CD4-positive, CD25-positive, alpha-beta regulatory T cell (primary cell): Measurements from ENCODE around the gene GRM5. TPM values are rescaled to one million over a fixed set of nuclear protein-coding genes. Genes with fewer than 3 reads are reported as not detected.
"Not testable (repeated sequence)": the region's sequence is repeated elsewhere in the genome, so short reads cannot be mapped to it uniquely, and the experiment has no call there.

Source experiments
- ATAC-seq, 2 donors: fragments of 150-1000 bp; cut with Tn5 transposase; one replicate each; pipeline ENCODE4 v1.10.0; 2021; ENCODE audit warnings: low read depth in 2 of 2, moderate number of reproducible peaks in 2 of 2, moderate library complexity in 1 of 2
- DNase-seq, 3 donors: peaks; one replicate each; pipeline versions ENCODE4 v3.0.0 to v3.0.0-alpha.2; 2012 to 2022; ENCODE audit warnings: mixed read lengths in 1 of 3
- H3K27ac ChIP-seq: one replicate; pipeline ENCODE4 v1.7.0; 2013; ENCODE audit warnings: mild to moderate bottlenecking, low read length; ENCODE audit not compliant: insufficient read depth, poor library complexity, severe bottlenecking
- H3K27me3 ChIP-seq: one replicate; pipeline ENCODE4 v1.7.0; 2013; ENCODE audit warnings: low read length; ENCODE audit not compliant: control insufficient read depth, insufficient read depth
- H3K36me3 ChIP-seq: one replicate; pipeline ENCODE4 v1.7.0; 2013; ENCODE audit warnings: mild to moderate bottlenecking, low read length, moderate library complexity; ENCODE audit not compliant: control insufficient read depth, insufficient read depth
- H3K4me1 ChIP-seq: 2 replicates; pipeline ENCODE4 v1.7.0; 2013; ENCODE audit warnings: mild to moderate bottlenecking, low read length; ENCODE audit not compliant: insufficient read depth, control insufficient read depth, poor library complexity, severe bottlenecking
- H3K4me3 ChIP-seq: one replicate; pipeline ENCODE4 v1.7.0; 2013; ENCODE audit warnings: low read depth, mild to moderate bottlenecking, low read length, moderate library complexity
- H3K9me3 ChIP-seq, 2 experiments: 1 replicate in 1 of 2; 2 replicates in 1 of 2; pipeline ENCODE4 v1.7.0; 2013; ENCODE audit warnings: low read length in 2 of 2, mild to moderate bottlenecking in 1 of 2, moderate library complexity in 1 of 2; ENCODE audit not compliant: control insufficient read depth in 2 of 2
- H3K27ac Mint-ChIP-seq, 3 donors: one replicate each; pipeline ENCODE4 v1.8.0; 2020 to 2022; ENCODE audit warnings: mild to moderate bottlenecking in 3 of 3, mixed read lengths in 3 of 3, moderate library complexity in 2 of 3
- H3K27me3 Mint-ChIP-seq: one replicate; pipeline ENCODE4 v1.8.0; 2022; ENCODE audit warnings: mild to moderate bottlenecking, mixed read lengths
- H3K36me3 Mint-ChIP-seq: one replicate; pipeline ENCODE4 v1.8.0; 2020; ENCODE audit warnings: mixed read lengths
- H3K4me1 Mint-ChIP-seq, 4 donors: one replicate each; pipeline ENCODE4 v1.8.0; 2020 to 2022; ENCODE audit warnings: mixed read lengths in 4 of 4, mild to moderate bottlenecking in 1 of 4
- H3K4me3 Mint-ChIP-seq, 4 donors: one replicate each; pipeline ENCODE4 v1.8.0; 2020 to 2022; ENCODE audit warnings: mild to moderate bottlenecking in 4 of 4, mixed read lengths in 4 of 4, moderate library complexity in 3 of 4
- H3K9me3 Mint-ChIP-seq, 7 donors: one replicate each; pipeline ENCODE4 v1.8.0; 2020 to 2022; ENCODE audit warnings: mixed read lengths in 7 of 7, mild to moderate bottlenecking in 3 of 7, moderate library complexity in 2 of 7
- polyA plus RNA-seq, 4 donors: library from polyadenylated mRNA; unstranded; fragments of 300-500 nt; fragmentation: Illumina TruSeq; gene quantifications; one replicate each; pipeline ENCODE4 v1.2.3, GENCODE V29; 2021
- total RNA-seq: library from RNA; stranded (reverse); gene quantifications from one replicate; pipeline ENCODE4 v1.2.3, GENCODE V29; 2022

Gene GRM5
- total and polyA plus RNA-seq, 5 donors from 2014 or later = not detected

DNA sequence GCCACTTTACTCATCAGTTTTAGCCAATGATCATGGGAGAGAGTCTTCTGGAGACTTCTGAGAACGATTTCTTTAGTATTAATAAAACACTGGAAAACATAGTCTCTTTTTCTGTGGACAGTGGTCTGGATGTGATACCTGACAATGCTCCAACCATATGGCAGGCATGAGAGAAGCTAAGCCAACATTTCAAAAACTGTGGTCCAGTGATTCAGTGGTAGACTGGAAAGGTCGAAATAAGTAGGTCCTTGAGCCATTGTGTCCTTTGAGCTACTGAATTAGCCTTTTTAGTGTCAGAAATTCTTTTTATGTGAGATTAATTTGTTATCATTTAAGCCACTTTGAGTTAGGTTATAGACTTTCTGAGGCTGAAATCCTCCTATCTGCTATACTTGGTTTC, 530.5 kb downstream of the GRM5 start:
- DNase-seq (no peak), ATAC-seq (no peak)
- no peak overlapping the region for H3K4me3 Mint-ChIP-seq
- H3K27ac Mint-ChIP-seq = no peak overlapping the region
- H3K27ac ChIP-seq = no peak overlapping the region
- no peaks in the 10 kb centered on the region for H3K36me3 Mint-ChIP-seq
- no peaks in the 10 kb centered on the region for H3K36me3 ChIP-seq
- H3K27me3 Mint-ChIP-seq = peaks cover 26% of the 10 kb centered on the region
- no peaks in the 10 kb centered on the region for H3K9me3 Mint-ChIP-seq
- no peaks in the 10 kb centered on the region for H3K9me3 ChIP-seq
- no peaks in the 10 kb centered on the region for H3K4me1 ChIP-seq
- H3K4me3 ChIP-seq = no peak overlapping the region
- H3K27me3 ChIP-seq = peaks cover 9% of the 10 kb centered on the region
- no peaks in the 10 kb centered on the region for H3K4me1 Mint-ChIP-seq

- H3K27me3 Mint-ChIP-seq = peaks cover 27% of the 10 kb centered on the region
- not testable (repeated sequence) for H3K9me3 ChIP-seq, H3K27ac ChIP-seq
Observed at GRCh38 chr11:88534706-88535105, 531.1 kb downstream of the GRM5 start.

GRCh38 chr11:88534185-88534584, 531.6 kb downstream of the GRM5 start:
- Mint-ChIP-seq H3K27ac (no peak overlapping the region), H3K4me3 (no peak overlapping the region), H3K9me3 (peaks cover 0 to 2% (median 0%) of the 10 kb centered on the region in 7 donors), H3K36me3 (no peaks in the 10 kb centered on the region), H3K4me1 (no peaks in the 10 kb centered on the region), H3K27me3 (peaks cover 27% of the 10 kb centered on the region)
- DNase-seq (no peak), ATAC-seq (no peak)
- Histone ChIP-seq H3K9me3 (no peaks in the 10 kb centered on the region), H3K27me3 (peaks cover 9% of the 10 kb centered on the region), H3K4me3 (no peak overlapping the region), H3K4me1 (no peaks in the 10 kb centered on the region), H3K27ac (no peak overlapping the region), H3K36me3 (no peaks in the 10 kb centered on the region)

More at GRCh38 chr11:88534706-88535105, 531.1 kb downstream of the GRM5 start:
- H3K27ac Mint-ChIP-seq, H3K27me3 ChIP-seq, H3K4me1 Mint-ChIP-seq, H3K4me3 Mint-ChIP-seq, H3K4me1 ChIP-seq, H3K9me3 Mint-ChIP-seq, DNase-seq, H3K36me3 ChIP-seq, ATAC-seq, H3K36me3 Mint-ChIP-seq, H3K4me3 ChIP-seq: not testable (repeated sequence)

DNA sequence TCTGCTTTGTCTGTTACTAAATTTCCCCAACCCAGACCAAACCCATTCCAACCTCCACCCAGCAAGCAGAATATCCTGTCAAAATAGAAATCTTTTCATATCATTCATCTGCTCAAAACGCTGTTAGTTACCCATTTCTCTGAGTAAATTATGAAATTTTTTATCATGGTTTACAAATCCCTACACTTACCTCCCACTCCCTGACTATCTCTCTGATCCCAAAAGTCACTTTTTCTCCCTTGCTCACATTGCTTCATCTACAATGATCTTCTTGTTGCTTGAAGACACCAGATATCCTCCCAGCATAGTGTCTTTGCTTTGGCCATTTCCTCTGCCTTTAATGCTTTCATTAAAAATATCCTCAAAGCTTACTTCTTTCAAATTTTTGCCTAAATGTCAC, 532.8 kb downstream of the GRM5 start:
- DNase-seq = no peak
- no peaks in the 10 kb centered on the region for H3K36me3 ChIP-seq
- H3K36me3 Mint-ChIP-seq = no peaks in the 10 kb centered on the region
- H3K27ac Mint-ChIP-seq = no peak overlapping the region
- peaks cover 28% of the 10 kb centered on the region for H3K27me3 Mint-ChIP-seq
- no peak overlapping the region for H3K27ac ChIP-seq
- H3K4me3 Mint-ChIP-seq = no peak overlapping the region
- no peak for ATAC-seq
- H3K4me1 Mint-ChIP-seq = no peaks in the 10 kb centered on the region
- peaks cover 10% of the 10 kb centered on the region for H3K27me3 ChIP-seq
- H3K4me1 ChIP-seq = no peaks in the 10 kb centered on the region
- H3K4me3 ChIP-seq = no peak overlapping the region
- peaks cover 0 to 2% (median 0%) of the 10 kb centered on the region in 7 donors for H3K9me3 Mint-ChIP-seq
- H3K9me3 ChIP-seq = no peaks in the 10 kb centered on the region

- ATAC-seq = no peak
- H3K27me3 Mint-ChIP-seq = peaks cover 37% of the 10 kb centered on the region
- H3K4me1 ChIP-seq = no peaks in the 10 kb centered on the region
- no peak overlapping the region for H3K4me3 Mint-ChIP-seq
- no peak overlapping the region for H3K27ac Mint-ChIP-seq
- no peak overlapping the region for H3K27ac ChIP-seq
- H3K36me3 Mint-ChIP-seq = no peaks in the 10 kb centered on the region
- H3K27me3 ChIP-seq = peaks cover 10% of the 10 kb centered on the region
- no peaks in the 10 kb centered on the region for H3K4me1 Mint-ChIP-seq
- H3K4me3 ChIP-seq = no peak overlapping the region
- peaks cover 0 to 3% (median 0%) of the 10 kb centered on the region in 7 donors for H3K9me3 Mint-ChIP-seq
- no peaks in the 10 kb centered on the region for H3K36me3 ChIP-seq
- H3K9me3 ChIP-seq = no peaks in the 10 kb centered on the region
- DNase-seq = no peak
Observed at GRCh38 chr11:88531831-88532230, 534.0 kb downstream of the GRM5 start.

DNA sequence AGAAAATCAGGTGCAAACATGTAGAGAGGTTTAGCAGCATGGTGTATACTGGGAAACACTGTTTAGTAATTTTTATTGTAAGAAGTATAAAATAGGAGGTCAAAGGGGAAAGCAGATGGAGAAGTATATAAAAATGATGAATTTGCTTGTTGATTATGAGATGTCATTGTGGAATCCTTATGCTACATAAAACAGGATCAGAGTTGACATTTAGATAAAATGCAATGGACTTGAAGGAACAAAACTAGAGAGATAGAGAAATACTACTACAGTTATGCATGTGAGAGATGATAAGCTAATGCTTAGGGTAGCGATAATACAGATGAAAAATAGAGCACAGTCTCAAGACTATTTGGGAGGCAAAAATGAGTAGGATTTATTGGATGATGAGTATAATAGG, 536.4 kb downstream of the GRM5 start:
- H3K36me3 Mint-ChIP-seq = no peaks in the 10 kb centered on the region
- Histone ChIP-seq H3K27me3 (peaks cover 12% of the 10 kb centered on the region), H3K4me3 (no peak overlapping the region), H3K4me1 (no peaks in the 10 kb centered on the region), H3K36me3 (no peaks in the 10 kb centered on the region), H3K27ac (no peak overlapping the region), H3K9me3 (no peaks in the 10 kb centered on the region)
- H3K4me3 Mint-ChIP-seq = no peak overlapping the region
- H3K9me3 Mint-ChIP-seq = peaks cover 0 to 3% (median 0%) of the 10 kb centered on the region in 7 donors
- ATAC-seq (no peak), DNase-seq (no peak)
- no peak overlapping the region for H3K27ac Mint-ChIP-seq
- H3K27me3 Mint-ChIP-seq = peaks cover 37% of the 10 kb centered on the region
- H3K4me1 Mint-ChIP-seq = no peaks in the 10 kb centered on the region

- peaks cover 0 to 3% (median 0%) of the 10 kb centered on the region in 7 donors for H3K9me3 Mint-ChIP-seq
Observed at GRCh38 chr11:88523386-88524071, 542.3 kb downstream of the GRM5 start.

More at GRCh38 chr11:88523386-88524071, 542.3 kb downstream of the GRM5 start:
- no peak overlapping the region for H3K27ac Mint-ChIP-seq
- H3K36me3 ChIP-seq = no peaks in the 10 kb centered on the region
- H3K27me3 Mint-ChIP-seq = peaks cover 11% of the 10 kb centered on the region
- peaks cover 2% of the 10 kb centered on the region for H3K27me3 ChIP-seq
- H3K4me1 Mint-ChIP-seq = no peaks in the 10 kb centered on the region
- no peaks in the 10 kb centered on the region for H3K36me3 Mint-ChIP-seq
- no peaks in the 10 kb centered on the region for H3K9me3 ChIP-seq
- H3K4me3 Mint-ChIP-seq = no peak overlapping the region
- DNase-seq (no peak), ATAC-seq (no peak)
- no peak overlapping the region for H3K4me3 ChIP-seq
- H3K4me1 ChIP-seq = no peaks in the 10 kb centered on the region
- no peak overlapping the region for H3K27ac ChIP-seq
